ENCODE measurements around the gene LMNTD2.

- TF ChIP-seq NFE2L1 (CRISPR knock-in tag; IDR thresholded peaks at IDR 0.05) (no peak; the same call in 1 of the 2 replicates), ATF1 (CRISPR knock-in tag; IDR thresholded peaks at IDR 0.05) (no peak), MXD4 (CRISPR knock-in tag; IDR thresholded peaks at IDR 0.05; ENCODE audit: borderline replicate concordance) (no peak), IRF1 (CRISPR knock-in tag; IDR thresholded peaks at IDR 0.05) (no peak), NR1H2 (CRISPR knock-in tag; IDR thresholded peaks at IDR 0.05) (no peak), ATF2 (CRISPR knock-in tag; IDR thresholded peaks at IDR 0.05; ENCODE audit: borderline replicate concordance, low read depth) (no peak), PRRX2 (CRISPR knock-in tag; IDR thresholded peaks at IDR 0.05) (no peak), ZNF121 (CRISPR knock-in tag; IDR thresholded peaks at IDR 0.05) (no peak), E2F5 (CRISPR knock-in tag; IDR thresholded peaks at IDR 0.05) (peak; percentile 55; the same call in 1 of the 2 replicates), ZNF416 (CRISPR knock-in tag; IDR thresholded peaks at IDR 0.05) (0 out of 2 replicates have a peak, but pooled peaks have one; percentile 46), CREB1 (CRISPR knock-in tag; IDR thresholded peaks at IDR 0.05) (no peak), TEAD4 (CRISPR knock-in tag; IDR thresholded peaks at IDR 0.05) (no peak)
- TF ChIP-seq, protein P1, sequence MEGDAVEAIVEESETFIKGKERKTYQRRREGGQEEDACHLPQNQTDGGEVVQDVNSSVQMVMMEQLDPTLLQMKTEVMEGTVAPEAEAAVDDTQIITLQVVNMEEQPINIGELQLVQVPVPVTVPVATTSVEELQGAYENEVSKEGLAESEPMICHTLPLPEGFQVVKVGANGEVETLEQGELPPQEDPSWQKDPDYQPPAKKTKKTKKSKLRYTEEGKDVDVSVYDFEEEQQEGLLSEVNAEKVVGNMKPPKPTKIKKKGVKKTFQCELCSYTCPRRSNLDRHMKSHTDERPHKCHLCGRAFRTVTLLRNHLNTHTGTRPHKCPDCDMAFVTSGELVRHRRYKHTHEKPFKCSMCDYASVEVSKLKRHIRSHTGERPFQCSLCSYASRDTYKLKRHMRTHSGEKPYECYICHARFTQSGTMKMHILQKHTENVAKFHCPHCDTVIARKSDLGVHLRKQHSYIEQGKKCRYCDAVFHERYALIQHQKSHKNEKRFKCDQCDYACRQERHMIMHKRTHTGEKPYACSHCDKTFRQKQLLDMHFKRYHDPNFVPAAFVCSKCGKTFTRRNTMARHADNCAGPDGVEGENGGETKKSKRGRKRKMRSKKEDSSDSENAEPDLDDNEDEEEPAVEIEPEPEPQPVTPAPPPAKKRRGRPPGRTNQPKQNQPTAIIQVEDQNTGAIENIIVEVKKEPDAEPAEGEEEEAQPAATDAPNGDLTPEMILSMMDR (IDR thresholded peaks at IDR 0.05), result no peak
- TF ChIP-seq, protein P2, sequence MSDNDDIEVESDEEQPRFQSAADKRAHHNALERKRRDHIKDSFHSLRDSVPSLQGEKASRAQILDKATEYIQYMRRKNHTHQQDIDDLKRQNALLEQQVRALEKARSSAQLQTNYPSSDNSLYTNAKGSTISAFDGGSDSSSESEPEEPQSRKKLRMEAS (CRISPR knock-in tag; IDR thresholded peaks at IDR 0.05), result 0 out of 2 replicates have a peak, but pooled peaks have one; percentile 6
Measured at GRCh38 chr11:575996-576768, 15.6 kb upstream of the LMNTD2 start, which contains the start of gene PHRF1.

Measured in WTC11 (cell line).